ENCODE results near the gene OR5C1.

OR5C1 gene

GRCh38 chr9:122788831-122789230 is at the start of gene OR5C1:
TSS of gene OR5C1 (plus strand) at chr9:122788933. CDS start at chr9:122788933, 0 bp downstream.
- H3K27me3 ChIP-seq (ENCODE audit: insufficient read depth, low read length) = peaks cover 5% of the 10 kb centered on the region; the same call in 1 of the 2 replicates
- no peak within 1 kb of the TSS for H3K27ac ChIP-seq (ENCODE audit: low read depth, low read length)
- H3K4me3 ChIP-seq (ENCODE audit: low read depth, low read length) = no peak within 1 kb of the TSS
- no peaks in the 10 kb centered on the region for H3K4me1 ChIP-seq (ENCODE audit: control insufficient read depth, insufficient read depth, low read length, unreplicated experiment)
- H3K36me3 ChIP-seq (ENCODE audit: insufficient read depth, low read length) = no peaks in the 10 kb centered on the region
- H2AFZ ChIP-seq (ENCODE audit: low read length, unreplicated experiment) = no peak within 1 kb of the TSS
- no peaks in the 10 kb centered on the region for H3K79me2 ChIP-seq (ENCODE audit: control insufficient read depth, insufficient read depth, low read length, unreplicated experiment)

GRCh38 chr9:122742003-122742402 is 46.7 kb upstream of the OR5C1 start, which contains the start of gene OR1L6:
TSS of gene OR1L6 (plus strand) at chr9:122742303. CDS start at chr9:122749848, 7,545 bp downstream.
- Histone ChIP-seq H3K79me2 (ENCODE audit: control insufficient read depth, insufficient read depth, low read length, unreplicated experiment) (no peaks in the 10 kb centered on the region), H3K4me1 (ENCODE audit: control insufficient read depth, insufficient read depth, low read length, unreplicated experiment) (no peaks in the 10 kb centered on the region)

GRCh38 chr9:122754825-122755224 is 33.9 kb upstream of the OR5C1 start:
- Histone ChIP-seq H2AFZ (ENCODE audit: low read length, unreplicated experiment) (no peak overlapping the region), H3K79me2 (ENCODE audit: control insufficient read depth, insufficient read depth, low read length, unreplicated experiment) (no peaks in the 10 kb centered on the region), H3K36me3 (ENCODE audit: insufficient read depth, low read length) (no peaks in the 10 kb centered on the region), H3K27ac (ENCODE audit: low read depth, low read length) (no peak overlapping the region), H3K27me3 (ENCODE audit: insufficient read depth, low read length) (peaks cover 18% of the 10 kb centered on the region; the same call in 1 of the 2 replicates), H3K4me3 (ENCODE audit: low read depth, low read length) (no peak overlapping the region), H3K4me1 (ENCODE audit: control insufficient read depth, insufficient read depth, low read length, unreplicated experiment) (no peaks in the 10 kb centered on the region)

More at GRCh38 chr9:122742003-122742402, 46.7 kb upstream of the OR5C1 start, which contains the start of gene OR1L6:
- H2AFZ ChIP-seq (ENCODE audit: low read length, unreplicated experiment) = no peak within 1 kb of the TSS
- no peaks in the 10 kb centered on the region for H3K36me3 ChIP-seq (ENCODE audit: insufficient read depth, low read length)
- H3K27me3 ChIP-seq (ENCODE audit: insufficient read depth, low read length) = peaks cover 42% of the 10 kb centered on the region
- H3K27ac ChIP-seq (ENCODE audit: low read depth, low read length) = no peak within 1 kb of the TSS
- H3K4me3 ChIP-seq (ENCODE audit: low read depth, low read length) = no peak within 1 kb of the TSS

GRCh38 chr9:122767817-122768216 is 20.9 kb upstream of the OR5C1 start:
- Histone ChIP-seq H3K4me1 (ENCODE audit: control insufficient read depth, insufficient read depth, low read length, unreplicated experiment) (no peaks in the 10 kb centered on the region), H3K27me3 (ENCODE audit: insufficient read depth, low read length) (0 out of 2 replicates have a peak, but pooled peaks cover 2% of the 10 kb centered on the region)

GRCh38 chr9:122777052-122777451 is 11.7 kb upstream of the OR5C1 start:
- H3K79me2 ChIP-seq (ENCODE audit: control insufficient read depth, insufficient read depth, low read length, unreplicated experiment) = no peaks in the 10 kb centered on the region
- no peak overlapping the region for H2AFZ ChIP-seq (ENCODE audit: low read length, unreplicated experiment)
- H3K27me3 ChIP-seq (ENCODE audit: insufficient read depth, low read length) = no peaks in the 10 kb centered on the region
- no peak overlapping the region for H3K4me3 ChIP-seq (ENCODE audit: low read depth, low read length)
- peaks cover 11% of the 10 kb centered on the region for H3K4me1 ChIP-seq (ENCODE audit: control insufficient read depth, insufficient read depth, low read length, unreplicated experiment)
- H3K36me3 ChIP-seq (ENCODE audit: insufficient read depth, low read length) = no peaks in the 10 kb centered on the region
- no peak overlapping the region for H3K27ac ChIP-seq (ENCODE audit: low read depth, low read length)

More at GRCh38 chr9:122767817-122768216, 20.9 kb upstream of the OR5C1 start:
- Histone ChIP-seq H3K4me3 (ENCODE audit: low read depth, low read length) (no peak overlapping the region), H3K27ac (ENCODE audit: low read depth, low read length) (no peak overlapping the region), H3K36me3 (ENCODE audit: insufficient read depth, low read length) (no peaks in the 10 kb centered on the region), H3K79me2 (ENCODE audit: control insufficient read depth, insufficient read depth, low read length, unreplicated experiment) (no peaks in the 10 kb centered on the region), H2AFZ (ENCODE audit: low read length, unreplicated experiment) (no peak overlapping the region)

- Histone ChIP-seq H3K27me3 (ENCODE audit: insufficient read depth, low read length) (no peaks in the 10 kb centered on the region), H3K4me3 (ENCODE audit: low read depth, low read length) (no peak overlapping the region), H3K4me1 (ENCODE audit: control insufficient read depth, insufficient read depth, low read length, unreplicated experiment) (peaks cover 11% of the 10 kb centered on the region), H3K79me2 (ENCODE audit: control insufficient read depth, insufficient read depth, low read length, unreplicated experiment) (no peaks in the 10 kb centered on the region), H3K27ac (ENCODE audit: low read depth, low read length) (no peak overlapping the region), H3K36me3 (ENCODE audit: insufficient read depth, low read length) (no peaks in the 10 kb centered on the region), H2AFZ (ENCODE audit: low read length, unreplicated experiment) (no peak overlapping the region)
Measured at GRCh38 chr9:122777935-122778627, 10.7 kb upstream of the OR5C1 start.

- Histone ChIP-seq H3K27me3 (ENCODE audit: insufficient read depth, low read length) (no peaks in the 10 kb centered on the region), H3K4me3 (ENCODE audit: low read depth, low read length) (no peak overlapping the region), H2AFZ (ENCODE audit: low read length, unreplicated experiment) (no peak overlapping the region), H3K79me2 (ENCODE audit: control insufficient read depth, insufficient read depth, low read length, unreplicated experiment) (no peaks in the 10 kb centered on the region), H3K36me3 (ENCODE audit: insufficient read depth, low read length) (no peaks in the 10 kb centered on the region), H3K27ac (ENCODE audit: low read depth, low read length) (no peak overlapping the region), H3K4me1 (ENCODE audit: control insufficient read depth, insufficient read depth, low read length, unreplicated experiment) (peaks cover 11% of the 10 kb centered on the region)
Measured at GRCh38 chr9:122779181-122779580, 9.6 kb upstream of the OR5C1 start.

- H3K79me2 ChIP-seq (ENCODE audit: control insufficient read depth, insufficient read depth, low read length, unreplicated experiment) = no peaks in the 10 kb centered on the region
- no peak overlapping the region for H3K27ac ChIP-seq (ENCODE audit: low read depth, low read length)
- no peak overlapping the region for H2AFZ ChIP-seq (ENCODE audit: low read length, unreplicated experiment)
- H3K36me3 ChIP-seq (ENCODE audit: insufficient read depth, low read length) = no peaks in the 10 kb centered on the region
- peaks cover 11% of the 10 kb centered on the region for H3K4me1 ChIP-seq (ENCODE audit: control insufficient read depth, insufficient read depth, low read length, unreplicated experiment)
- no peak overlapping the region for H3K4me3 ChIP-seq (ENCODE audit: low read depth, low read length)
- H3K27me3 ChIP-seq (ENCODE audit: insufficient read depth, low read length) = peaks cover 5% of the 10 kb centered on the region; the same call in 1 of the 2 replicates
Measured at GRCh38 chr9:122780026-122780425, 8.7 kb upstream of the OR5C1 start.

- peaks cover 5% of the 10 kb centered on the region; the same call in 1 of the 2 replicates for H3K27me3 ChIP-seq (ENCODE audit: insufficient read depth, low read length)
- no peaks in the 10 kb centered on the region for H3K36me3 ChIP-seq (ENCODE audit: insufficient read depth, low read length)
- H3K27ac ChIP-seq (ENCODE audit: low read depth, low read length) = no peak overlapping the region
- H2AFZ ChIP-seq (ENCODE audit: low read length, unreplicated experiment) = no peak overlapping the region
- H3K4me1 ChIP-seq (ENCODE audit: control insufficient read depth, insufficient read depth, low read length, unreplicated experiment) = peaks cover 11% of the 10 kb centered on the region
- no peaks in the 10 kb centered on the region for H3K79me2 ChIP-seq (ENCODE audit: control insufficient read depth, insufficient read depth, low read length, unreplicated experiment)
- no peak overlapping the region for H3K4me3 ChIP-seq (ENCODE audit: low read depth, low read length)
Measured at GRCh38 chr9:122781671-122782070, 7.1 kb upstream of the OR5C1 start.

- no peaks in the 10 kb centered on the region for H3K4me1 ChIP-seq (ENCODE audit: control insufficient read depth, insufficient read depth, low read length, unreplicated experiment)
- H2AFZ ChIP-seq (ENCODE audit: low read length, unreplicated experiment) = no peak overlapping the region
- H3K27ac ChIP-seq (ENCODE audit: low read depth, low read length) = no peak overlapping the region
- no peaks in the 10 kb centered on the region for H3K79me2 ChIP-seq (ENCODE audit: control insufficient read depth, insufficient read depth, low read length, unreplicated experiment)
- no peaks in the 10 kb centered on the region for H3K36me3 ChIP-seq (ENCODE audit: insufficient read depth, low read length)
- peaks cover 5% of the 10 kb centered on the region; the same call in 1 of the 2 replicates for H3K27me3 ChIP-seq (ENCODE audit: insufficient read depth, low read length)
- no peak overlapping the region for H3K4me3 ChIP-seq (ENCODE audit: low read depth, low read length)
Measured at GRCh38 chr9:122785269-122785668, 3.5 kb upstream of the OR5C1 start.

- Histone ChIP-seq H3K4me1 (ENCODE audit: control insufficient read depth, insufficient read depth, low read length, unreplicated experiment) (no peaks in the 10 kb centered on the region), H2AFZ (ENCODE audit: low read length, unreplicated experiment) (no peak overlapping the region), H3K36me3 (ENCODE audit: insufficient read depth, low read length) (no peaks in the 10 kb centered on the region), H3K79me2 (ENCODE audit: control insufficient read depth, insufficient read depth, low read length, unreplicated experiment) (no peaks in the 10 kb centered on the region), H3K27me3 (ENCODE audit: insufficient read depth, low read length) (peaks cover 5% of the 10 kb centered on the region; the same call in 1 of the 2 replicates), H3K4me3 (ENCODE audit: low read depth, low read length) (no peak overlapping the region), H3K27ac (ENCODE audit: low read depth, low read length) (no peak overlapping the region)
Measured at GRCh38 chr9:122786338-122786737, 2.4 kb upstream of the OR5C1 start.

All from ACC112 (cell line).